UCSD-AML1 (cell line): Measurements from ENCODE around the gene LRIG1.

Source experiments
- DNase-seq: peaks from one replicate; lab custom pipeline; 2025; ENCODE audit not compliant: unreplicated experiment; lab: John Stamatoyannopoulos, UW

The LRIG1 gene

GRCh38 chr3:66470956-66471686 is 29.7 kb downstream of the LRIG1 start:
- no peak for DNase-seq

- no peak for DNase-seq
These were observed 30.5 kb downstream of the LRIG1 start for GRCh38 chr3:66470285-66470684.

- no peak for DNase-seq
These were observed 31.6 kb downstream of the LRIG1 start for GRCh38 chr3:66469220-66469640.

- no peak for DNase-seq
These were observed 32.7 kb downstream of the LRIG1 start for GRCh38 chr3:66467996-66468735.

- no peak for DNase-seq
These were observed 34.1 kb downstream of the LRIG1 start for GRCh38 chr3:66466606-66467270.

- no peak for DNase-seq
These were observed 35.2 kb downstream of the LRIG1 start for GRCh38 chr3:66465587-66465986.

- no peak for DNase-seq
These were observed 35.8 kb downstream of the LRIG1 start for GRCh38 chr3:66465034-66465433.

- no peak for DNase-seq
These were observed 36.3 kb downstream of the LRIG1 start for GRCh38 chr3:66464512-66464894.

GRCh38 chr3:66463730-66464511 is 36.9 kb downstream of the LRIG1 start:
- no peak for DNase-seq

GRCh38 chr3:66463054-66463631 is 37.7 kb downstream of the LRIG1 start:
- DNase-seq = no peak

- no peak for DNase-seq
These were observed 43.6 kb downstream of the LRIG1 start for GRCh38 chr3:66457252-66457651.

- no peak for DNase-seq
These were observed 44.1 kb downstream of the LRIG1 start for GRCh38 chr3:66456711-66457173.

- DNase-seq = no peak
These were observed 46.4 kb downstream of the LRIG1 start for GRCh38 chr3:66454464-66454859.

- no peak for DNase-seq
These were observed 47.0 kb downstream of the LRIG1 start for GRCh38 chr3:66453651-66454463.

- DNase-seq = no peak
These were observed 48.4 kb downstream of the LRIG1 start for GRCh38 chr3:66452303-66453011.

GRCh38 chr3:66451766-66452165 is 49.1 kb downstream of the LRIG1 start:
- DNase-seq = no peak

- no peak for DNase-seq
These were observed 50.3 kb downstream of the LRIG1 start for GRCh38 chr3:66450390-66451022.

- DNase-seq = no peak
These were observed 51.3 kb downstream of the LRIG1 start for GRCh38 chr3:66449411-66449974.
